Activated CD4-positive, alpha-beta T cell treated with anti-CD3 and anti-CD28 coated beads for 24 hours (primary cell): ENCODE measurements around the gene EFL1.
"Not testable (repeated sequence)": the region's sequence is repeated elsewhere in the genome, so short reads cannot be mapped to it uniquely, and the experiment has no call there.

Source experiments
- DNase-seq, 2 donors: peaks; one replicate each; pipeline ENCODE4 v3.0.0-alpha.2; 2020; ENCODE audit warnings: low read depth in 2 of 2

The EFL1 gene

GRCh38 chr15:82281276-82281675 is 18.7 kb upstream of the EFL1 start:
- DNase-seq, result not testable (repeated sequence)

- DNase-seq, result no peak
Measured at GRCh38 chr15:82275410-82275809, 12.9 kb upstream of the EFL1 start.

- no peak for DNase-seq
Measured at GRCh38 chr15:82272154-82272553, 9.6 kb upstream of the EFL1 start.

GRCh38 chr15:82268454-82268853 is 5.9 kb upstream of the EFL1 start:
- not testable (repeated sequence) for DNase-seq

- not testable (repeated sequence) for DNase-seq
Measured at GRCh38 chr15:82267137-82267536, 4.6 kb upstream of the EFL1 start.

- no peak for DNase-seq
Measured at GRCh38 chr15:82263350-82263749, 816 bp upstream of the EFL1 start.

- DNase-seq, result peak in 1 of 2 donors; percentile 33
Measured at GRCh38 chr15:82261566-82262421, 740 bp downstream of the EFL1 start.

GRCh38 chr15:82248261-82248660 is 14.3 kb downstream of the EFL1 start:
- DNase-seq, result not testable (repeated sequence)

- DNase-seq, result not testable (repeated sequence)
Measured at GRCh38 chr15:82245956-82246355, 16.6 kb downstream of the EFL1 start.

GRCh38 chr15:82243644-82244043 is 18.9 kb downstream of the EFL1 start:
- DNase-seq, result not testable (repeated sequence)

GRCh38 chr15:82241836-82242499 is 20.6 kb downstream of the EFL1 start:
- DNase-seq, result not testable (repeated sequence)

GRCh38 chr15:82239685-82240391 is 22.7 kb downstream of the EFL1 start:
- DNase-seq, result no peak

GRCh38 chr15:82237944-82238534 is 24.5 kb downstream of the EFL1 start:
- DNase-seq, result not testable (repeated sequence)

GRCh38 chr15:82231842-82232241 is 30.7 kb downstream of the EFL1 start:
- DNase-seq, result no peak

GRCh38 chr15:82231233-82231632 is 31.3 kb downstream of the EFL1 start:
- no peak for DNase-seq

- DNase-seq, result no peak
Measured at GRCh38 chr15:82228750-82229149, 33.8 kb downstream of the EFL1 start.

GRCh38 chr15:82221535-82221934 is 41.0 kb downstream of the EFL1 start:
- not testable (repeated sequence) for DNase-seq

GRCh38 chr15:82216092-82216491 is 46.4 kb downstream of the EFL1 start:
- not testable (repeated sequence) for DNase-seq

GRCh38 chr15:82212201-82212600 is 50.3 kb downstream of the EFL1 start:
- DNase-seq, result not testable (repeated sequence)

GRCh38 chr15:82210066-82210597 is 52.4 kb downstream of the EFL1 start:
- DNase-seq, result not testable (repeated sequence)

- DNase-seq, result not testable (repeated sequence)
Measured at GRCh38 chr15:82204575-82204974, 58.0 kb downstream of the EFL1 start.
